Thoracic aorta (tissue), 2 donors: ENCODE data around the gene FCF1. TPM values are rescaled to one million over a fixed set of nuclear protein-coding genes. Genes with fewer than 3 reads are reported as not detected.
A peak's percentile ranks its signal among the peaks of the same experiment; 100 is the strongest.

Experiments used
- ATAC-seq: fragments of 150-250 bp; one replicate; pipeline ENCODE4 v1.8.0; 2017; ENCODE audit warnings: low read depth; ENCODE audit not compliant: insufficient number of reproducible peaks, low FRiP score
- DNase-seq: peaks from one replicate; pipeline ENCODE4 v3.0.0-alpha.2; 2020; ENCODE audit warnings: low spot score
- H3K27ac ChIP-seq, 2 donors: fragments of 200-600 bp; sonication (generic); 1 replicate in 1 of 2; 2 replicates in 1 of 2; pipeline ENCODE4 v1.5.1; 2016; ENCODE audit warnings: mild to moderate bottlenecking in 2 of 2, moderate library complexity in 2 of 2
- H3K27me3 ChIP-seq: fragments of 200-600 bp; sonication (generic); replicated peaks from 2 replicates; pipeline ENCODE4 v1.6.0; 2016; ENCODE audit warnings: mild to moderate bottlenecking; ENCODE audit not compliant: insufficient read depth
- H3K36me3 ChIP-seq: fragments of 200-600 bp; sonication (generic); one replicate; pipeline ENCODE4 v1.5.1; 2016
- H3K4me1 ChIP-seq, 2 donors: fragments of 200-600 bp; sonication (generic); 1 replicate in 1 of 2; 2 replicates in 1 of 2; pipeline versions ENCODE4 v1.5.1 to v1.6.0; 2016; ENCODE audit warnings: low read depth in 2 of 2, mild to moderate bottlenecking in 1 of 2; ENCODE audit not compliant: control insufficient read depth in 1 of 2
- H3K4me3 ChIP-seq: fragments of 200-600 bp; sonication (generic); 2 replicates; pipeline ENCODE4 v1.5.1; 2016; ENCODE audit warnings: mild to moderate bottlenecking
- H3K9me3 ChIP-seq: fragments of 200-600 bp; sonication (generic); 2 replicates; pipeline ENCODE4 v1.5.1; 2016
- total RNA-seq, 2 donors: library from RNA; depleted of rRNA; stranded (reverse); fragments of >200 nt; gene quantifications; one replicate each; pipeline versions ENCODE4 v1.1.0 to v1.2.3, GENCODE V29; 2016
- TF ChIP-seq, protein P1 (sequence below): fragments of 200-600 bp; sonication (generic); IDR thresholded peaks from one replicate; pipeline ENCODE4 v1.5.1; 2019; ENCODE audit warnings: antibody characterized with exemption

Gene FCF1
- total RNA-seq, 2 donors from 2014 or later: 31.8 to 32.5 TPM

DNA sequence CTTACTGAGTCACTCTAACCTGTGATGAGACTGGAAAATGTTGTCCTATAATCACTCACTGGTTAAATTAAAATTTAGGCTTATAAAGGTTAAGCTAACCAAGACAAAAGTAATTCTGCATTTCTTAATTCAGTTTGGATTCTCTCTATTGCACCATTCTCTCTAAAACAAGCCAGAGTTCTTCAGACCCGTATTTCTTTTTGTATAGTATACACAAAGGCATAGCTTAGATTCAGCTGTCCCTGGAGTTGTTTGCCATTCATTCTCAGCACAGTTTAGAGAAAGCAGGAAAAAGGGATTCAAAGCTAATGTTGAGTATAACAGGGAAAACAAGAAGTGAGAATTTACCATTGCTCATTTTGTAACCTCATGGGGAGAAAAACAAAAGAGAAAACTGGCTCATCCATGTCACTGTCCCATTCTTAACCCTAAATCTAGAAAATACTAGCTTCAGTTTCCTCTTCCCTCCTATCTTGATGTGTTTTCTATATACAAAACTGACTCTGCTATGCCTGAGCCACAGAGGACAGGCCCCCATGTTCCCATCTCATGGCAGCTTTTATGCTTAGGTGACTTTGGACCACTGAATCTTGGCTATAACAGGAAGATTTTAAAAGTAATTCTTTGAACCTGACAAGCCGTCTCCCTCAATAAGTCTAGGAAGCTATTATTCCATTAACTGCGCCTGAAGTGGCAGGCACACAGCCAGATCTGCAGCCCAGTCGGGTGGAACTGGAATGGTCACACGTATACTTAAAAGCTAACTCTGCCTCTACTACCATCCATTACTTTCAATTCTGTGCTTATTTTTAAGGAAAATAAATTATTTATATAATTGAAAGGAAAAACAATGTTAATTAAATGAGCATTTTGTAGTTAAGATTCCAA is 7.1 kb upstream of the FCF1 start:
- TF ChIP-seq, protein P1, sequence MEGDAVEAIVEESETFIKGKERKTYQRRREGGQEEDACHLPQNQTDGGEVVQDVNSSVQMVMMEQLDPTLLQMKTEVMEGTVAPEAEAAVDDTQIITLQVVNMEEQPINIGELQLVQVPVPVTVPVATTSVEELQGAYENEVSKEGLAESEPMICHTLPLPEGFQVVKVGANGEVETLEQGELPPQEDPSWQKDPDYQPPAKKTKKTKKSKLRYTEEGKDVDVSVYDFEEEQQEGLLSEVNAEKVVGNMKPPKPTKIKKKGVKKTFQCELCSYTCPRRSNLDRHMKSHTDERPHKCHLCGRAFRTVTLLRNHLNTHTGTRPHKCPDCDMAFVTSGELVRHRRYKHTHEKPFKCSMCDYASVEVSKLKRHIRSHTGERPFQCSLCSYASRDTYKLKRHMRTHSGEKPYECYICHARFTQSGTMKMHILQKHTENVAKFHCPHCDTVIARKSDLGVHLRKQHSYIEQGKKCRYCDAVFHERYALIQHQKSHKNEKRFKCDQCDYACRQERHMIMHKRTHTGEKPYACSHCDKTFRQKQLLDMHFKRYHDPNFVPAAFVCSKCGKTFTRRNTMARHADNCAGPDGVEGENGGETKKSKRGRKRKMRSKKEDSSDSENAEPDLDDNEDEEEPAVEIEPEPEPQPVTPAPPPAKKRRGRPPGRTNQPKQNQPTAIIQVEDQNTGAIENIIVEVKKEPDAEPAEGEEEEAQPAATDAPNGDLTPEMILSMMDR: no peak

DNA sequence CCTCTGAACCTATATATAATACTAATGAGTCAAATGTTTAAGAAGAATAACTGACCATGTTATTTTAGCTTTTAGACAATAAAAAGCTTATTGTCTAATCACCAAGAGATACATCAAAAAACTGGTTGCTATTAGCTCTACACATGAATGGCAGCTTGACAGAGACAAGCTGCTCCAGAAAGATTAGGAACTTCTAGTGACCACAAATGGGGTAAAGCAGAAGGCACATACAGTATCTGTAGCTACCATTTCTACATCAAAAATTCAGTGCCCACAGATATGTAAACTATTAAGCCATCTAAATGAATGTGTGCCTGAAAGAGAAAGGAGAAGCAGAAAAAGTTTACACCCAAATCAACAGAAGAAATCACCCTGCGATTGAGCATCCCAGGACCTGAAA is 2.5 kb upstream of the FCF1 start:
- Histone ChIP-seq H3K27me3 (no peaks in the 10 kb centered on the region), H3K27ac (no peak overlapping the region), H3K36me3 (no peaks in the 10 kb centered on the region), H3K9me3 (no peaks in the 10 kb centered on the region), H3K4me1 (peaks cover 27 to 39% of the 10 kb centered on the region in 2 donors), H3K4me3 (no peak overlapping the region)
- no peak for DNase-seq
- TF ChIP-seq, protein P1: no peak
- no peak for ATAC-seq

More for the DNA sequence above, 7.1 kb upstream of the FCF1 start:
- peak overlapping the region; percentile 62 to 66 for H3K27ac ChIP-seq
- H3K4me3 ChIP-seq: no peak overlapping the region
- no peak for ATAC-seq
- H3K4me1 ChIP-seq: peaks cover 19 to 32% of the 10 kb centered on the region in 2 donors
- no peaks in the 10 kb centered on the region for H3K9me3 ChIP-seq
- no peaks in the 10 kb centered on the region for H3K36me3 ChIP-seq
- no peak for DNase-seq
- H3K27me3 ChIP-seq: no peaks in the 10 kb centered on the region

DNA sequence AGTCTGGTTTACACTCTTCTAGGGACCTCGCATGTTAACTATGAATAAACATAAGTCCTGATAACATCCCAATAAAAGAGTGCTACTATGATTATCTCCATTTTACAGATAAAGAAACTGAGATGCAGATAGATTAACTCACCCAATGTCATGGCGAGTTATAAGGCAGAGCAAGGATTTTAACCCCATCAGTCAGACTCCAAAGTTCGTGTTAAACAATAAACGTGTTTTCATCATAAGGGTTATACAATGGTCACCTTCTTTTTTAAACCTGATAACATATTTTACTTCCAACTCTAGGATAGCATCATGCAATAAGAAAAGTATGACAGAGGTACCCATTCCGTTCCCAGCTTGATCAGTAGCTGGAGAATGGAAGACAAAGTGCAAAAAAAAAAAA is 1.3 kb upstream of the FCF1 start:
- no peaks in the 10 kb centered on the region for H3K36me3 ChIP-seq
- no peak overlapping the region for H3K27ac ChIP-seq
- H3K4me1 ChIP-seq: peaks cover 19 to 34% of the 10 kb centered on the region in 2 donors
- DNase-seq: no peak
- no peaks in the 10 kb centered on the region for H3K9me3 ChIP-seq
- H3K27me3 ChIP-seq: no peaks in the 10 kb centered on the region
- no peak for ATAC-seq
- H3K4me3 ChIP-seq: peak overlapping the region; percentile 94
- TF ChIP-seq, protein P1: no peak

DNA sequence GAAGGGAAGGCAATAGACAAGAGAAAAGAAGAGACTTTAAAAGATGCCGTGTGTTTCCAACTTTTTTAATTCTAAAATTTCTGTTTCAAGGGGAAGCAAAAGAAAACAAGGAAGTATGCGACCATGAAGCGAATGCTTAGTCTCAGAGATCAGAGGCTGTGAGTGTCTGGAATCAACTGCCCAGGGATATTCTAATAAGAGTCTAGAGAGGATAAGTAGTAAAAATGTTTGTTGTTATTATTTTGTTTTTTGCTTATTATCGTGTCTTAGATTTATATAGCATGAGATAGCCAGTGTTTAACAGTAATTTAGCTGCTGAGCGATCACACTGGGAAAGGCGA is 421 bp downstream of the FCF1 start:
- ATAC-seq (no peak), DNase-seq (no peak)
- H3K4me3 ChIP-seq: peak overlapping the region; percentile 94
- H3K36me3 ChIP-seq: peaks cover 5% of the 10 kb centered on the region
- H3K27ac ChIP-seq: peak overlapping the region; percentile 55 to 86
- TF ChIP-seq, protein P1: no peak
- peaks cover 18 to 34% of the 10 kb centered on the region in 2 donors for H3K4me1 ChIP-seq
- H3K9me3 ChIP-seq: no peaks in the 10 kb centered on the region
- no peaks in the 10 kb centered on the region for H3K27me3 ChIP-seq

DNA sequence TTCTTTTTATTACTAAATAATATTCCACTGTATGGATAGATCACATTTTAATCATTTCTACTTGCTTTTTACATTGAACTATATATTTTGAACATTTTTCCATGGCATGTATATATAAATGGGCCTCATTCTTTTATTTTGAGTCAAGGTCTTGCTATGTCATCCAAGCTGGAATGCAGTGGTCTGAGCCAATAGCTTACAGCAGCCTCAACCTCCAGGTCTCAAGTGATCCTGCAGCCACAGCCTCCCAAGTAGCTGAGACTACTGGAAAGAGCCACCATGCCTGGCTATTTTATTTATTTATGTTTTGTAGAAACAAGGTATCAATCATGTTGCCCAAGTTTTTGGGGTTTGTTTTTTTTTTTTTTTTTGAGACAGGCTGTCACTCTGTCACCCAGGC is 7.6 kb downstream of the FCF1 start:
- Histone ChIP-seq H3K36me3 (peaks cover 24% of the 10 kb centered on the region), H3K9me3 (no peaks in the 10 kb centered on the region), H3K27me3 (no peaks in the 10 kb centered on the region), H3K4me3 (no peak overlapping the region), H3K4me1 (no peaks in the 10 kb centered on the region), H3K27ac (no peak overlapping the region)
- TF ChIP-seq, protein P1: no peak
- ATAC-seq (no peak), DNase-seq (no peak)
